Measurements from ENCODE around the gene NDUFA6. TPM values are rescaled to one million over a fixed set of nuclear protein-coding genes. Genes with fewer than 3 reads are reported as not detected.

NDUFA6 gene
- total RNA-seq, 1 donor from 2014 or later: 23.9 TPM

- DNase-seq (ENCODE audit: low spot score in 2 of 2): no peak
- TF ChIP-seq, protein P1, sequence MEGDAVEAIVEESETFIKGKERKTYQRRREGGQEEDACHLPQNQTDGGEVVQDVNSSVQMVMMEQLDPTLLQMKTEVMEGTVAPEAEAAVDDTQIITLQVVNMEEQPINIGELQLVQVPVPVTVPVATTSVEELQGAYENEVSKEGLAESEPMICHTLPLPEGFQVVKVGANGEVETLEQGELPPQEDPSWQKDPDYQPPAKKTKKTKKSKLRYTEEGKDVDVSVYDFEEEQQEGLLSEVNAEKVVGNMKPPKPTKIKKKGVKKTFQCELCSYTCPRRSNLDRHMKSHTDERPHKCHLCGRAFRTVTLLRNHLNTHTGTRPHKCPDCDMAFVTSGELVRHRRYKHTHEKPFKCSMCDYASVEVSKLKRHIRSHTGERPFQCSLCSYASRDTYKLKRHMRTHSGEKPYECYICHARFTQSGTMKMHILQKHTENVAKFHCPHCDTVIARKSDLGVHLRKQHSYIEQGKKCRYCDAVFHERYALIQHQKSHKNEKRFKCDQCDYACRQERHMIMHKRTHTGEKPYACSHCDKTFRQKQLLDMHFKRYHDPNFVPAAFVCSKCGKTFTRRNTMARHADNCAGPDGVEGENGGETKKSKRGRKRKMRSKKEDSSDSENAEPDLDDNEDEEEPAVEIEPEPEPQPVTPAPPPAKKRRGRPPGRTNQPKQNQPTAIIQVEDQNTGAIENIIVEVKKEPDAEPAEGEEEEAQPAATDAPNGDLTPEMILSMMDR (IDR thresholded peaks at IDR 0.05): no peak
- H3K4me3 ChIP-seq: no peak overlapping the region
These were observed 37.8 kb downstream of the NDUFA6 start for GRCh38 chr22:42052765-42053164.

GRCh38 chr22:42050641-42051180, 39.9 kb downstream of the NDUFA6 start:
- intact Hi-C loops (cut with DNase I): no loop called here
- TF ChIP-seq, protein P1 (IDR thresholded peaks at IDR 0.05): no peak
- Histone ChIP-seq H3K36me3 (no peaks in the 10 kb centered on the region), H3K27ac (no peak overlapping the region), H3K27me3 (no peaks in the 10 kb centered on the region), H3K4me1 (no peaks in the 10 kb centered on the region), H3K9me3 (no peaks in the 10 kb centered on the region), H3K4me3 (no peak overlapping the region)
- DNase-seq (ENCODE audit: low spot score in 2 of 2): no peak

More at GRCh38 chr22:42052765-42053164, 37.8 kb downstream of the NDUFA6 start:
- Histone ChIP-seq H3K36me3 (no peaks in the 10 kb centered on the region), H3K4me1 (no peaks in the 10 kb centered on the region), H3K27me3 (no peaks in the 10 kb centered on the region), H3K27ac (no peak overlapping the region), H3K9me3 (peaks cover 0 to 13% of the 10 kb centered on the region in 2 donors)
- intact Hi-C loops (cut with DNase I): no loop called here

GRCh38 chr22:42041784-42042183, 48.8 kb downstream of the NDUFA6 start:
- DNase-seq (ENCODE audit: low spot score in 2 of 2): no peak
- intact Hi-C loops (cut with DNase I): no loop called here
- no peak overlapping the region for H3K4me3 ChIP-seq

DNA sequence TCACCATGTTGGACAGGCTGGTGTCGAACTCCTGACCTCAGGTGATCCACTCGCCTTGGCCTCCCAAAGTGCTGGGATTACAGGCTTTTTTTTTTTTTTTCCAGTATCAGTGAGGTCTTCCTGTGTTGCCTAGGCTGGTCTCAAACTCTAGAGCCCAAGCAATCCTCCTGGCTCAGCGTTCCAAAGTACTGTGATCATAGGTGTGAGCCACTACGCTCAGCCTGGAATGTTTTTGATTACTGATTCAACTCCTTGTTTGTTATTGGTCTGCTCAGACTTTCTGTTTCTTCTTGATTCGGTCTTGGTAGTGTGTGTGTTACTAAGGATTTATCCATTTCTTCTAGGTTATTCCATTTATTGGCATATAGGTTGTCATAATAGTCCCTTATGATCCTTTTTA, 51.3 kb downstream of the NDUFA6 start:
- intact Hi-C loops (cut with DNase I): no loop called here
- no peak for DNase-seq (ENCODE audit: low spot score in 2 of 2)
- no peaks in the 10 kb centered on the region for H3K27me3 ChIP-seq
- H3K36me3 ChIP-seq: peaks cover 0 to 5% of the 10 kb centered on the region in 2 donors
- H3K9me3 ChIP-seq: peaks cover 0 to 5% of the 10 kb centered on the region in 2 donors
- no peaks in the 10 kb centered on the region for H3K4me1 ChIP-seq
- TF ChIP-seq, protein P1 (IDR thresholded peaks at IDR 0.05): no peak
- no peak overlapping the region for H3K27ac ChIP-seq
- H3K4me3 ChIP-seq: no peak overlapping the region

More at GRCh38 chr22:42041784-42042183, 48.8 kb downstream of the NDUFA6 start:
- peaks cover 0 to 5% of the 10 kb centered on the region in 2 donors for H3K9me3 ChIP-seq
- H3K36me3 ChIP-seq: peaks cover 0 to 5% of the 10 kb centered on the region in 2 donors
- H3K27me3 ChIP-seq: no peaks in the 10 kb centered on the region
- no peaks in the 10 kb centered on the region for H3K4me1 ChIP-seq
- no peak overlapping the region for H3K27ac ChIP-seq
- TF ChIP-seq, protein P1 (IDR thresholded peaks at IDR 0.05): no peak

Other genes starting within 250 kb of the NDUFA6 start
- not detected for gene SHISA8, start 175.7 kb downstream of the NDUFA6 start, total RNA-seq
- not detected for gene TNFRSF13C, start 164.0 kb downstream of the NDUFA6 start, total RNA-seq
- not detected for gene CENPM, start 143.6 kb downstream of the NDUFA6 start, total RNA-seq
- gene SEPTIN3, start 121.3 kb downstream of the NDUFA6 start, total RNA-seq: not detected
- not detected for gene WBP2NL, start 92.0 kb downstream of the NDUFA6 start, total RNA-seq
- 52.3 TPM for gene NAGA, start 20.0 kb downstream of the NDUFA6 start, total RNA-seq
- gene PHETA2, start 16.5 kb downstream of the NDUFA6 start, total RNA-seq: 41.5 TPM
- 1.3 TPM for gene SMDT1, start 11.1 kb downstream of the NDUFA6 start, total RNA-seq
- 0.53 TPM for gene CYP2D6, start 40.0 kb upstream of the NDUFA6 start, total RNA-seq
- 11.9 TPM for gene TCF20, start 179.9 kb upstream of the NDUFA6 start, total RNA-seq

Measured in ascending aorta (tissue), 2 donors.